Glutamatergic neuron (in vitro differentiated cells): ENCODE measurements around the gene LINC01488. TPM values are rescaled to one million over a fixed set of nuclear protein-coding genes. Genes with fewer than 3 reads are reported as not detected.

Experiments
- DNase-seq: peaks from one replicate; pipeline ENCODE4 v3.0.0; 2022
- H3K27ac Mint-ChIP-seq: one replicate; pipeline ENCODE4 v1.8.0; 2020; ENCODE audit warnings: mild to moderate bottlenecking, mixed read lengths, inconsistent platforms; ENCODE audit not compliant: unreplicated experiment
- H3K27me3 Mint-ChIP-seq: one replicate; pipeline ENCODE4 v1.8.0; 2020; ENCODE audit warnings: mild to moderate bottlenecking, moderate library complexity, mixed read lengths, inconsistent platforms; ENCODE audit not compliant: unreplicated experiment
- H3K36me3 Mint-ChIP-seq: one replicate; pipeline ENCODE4 v1.8.0; 2020; ENCODE audit warnings: mild to moderate bottlenecking, mixed read lengths, inconsistent platforms; ENCODE audit not compliant: unreplicated experiment
- H3K4me1 Mint-ChIP-seq: one replicate; pipeline ENCODE4 v1.8.0; 2020; ENCODE audit warnings: mild to moderate bottlenecking, low read depth, mixed read lengths, inconsistent platforms; ENCODE audit not compliant: unreplicated experiment
- H3K4me3 Mint-ChIP-seq: one replicate; pipeline ENCODE4 v1.8.0; 2020; ENCODE audit warnings: mild to moderate bottlenecking, mixed read lengths, inconsistent platforms; ENCODE audit not compliant: unreplicated experiment
- H3K9me3 Mint-ChIP-seq: one replicate; pipeline ENCODE4 v1.8.0; 2020; ENCODE audit warnings: mild to moderate bottlenecking, moderate library complexity, mixed read lengths, inconsistent platforms; ENCODE audit not compliant: unreplicated experiment
- CTCF ChIP-seq: fragments of 200-600 bp; sonication (generic); IDR thresholded peaks from one replicate; pipeline ENCODE4 v1.5.0; 2021; ENCODE audit not compliant: partially characterized antibody, unreplicated experiment
- total RNA-seq: library from RNA; stranded (reverse); fragmentation: NEBNext Ultra II Directional; extraction: Animal tissue kit (Norgen Biotek cat#: 25700); gene quantifications from one replicate; pipeline ENCODE4 v1.2.1, GENCODE V29; 2021; ENCODE audit not compliant: unreplicated experiment

LINC01488 gene
- total RNA-seq, 1 donor from 2014 or later: not detected

- peaks cover 9% of the 10 kb centered on the region for H3K4me1 Mint-ChIP-seq
- H3K4me3 Mint-ChIP-seq: no peak overlapping the region
- no peak for DNase-seq
- peaks cover 18% of the 10 kb centered on the region for H3K36me3 Mint-ChIP-seq
- peaks cover 2% of the 10 kb centered on the region for H3K9me3 Mint-ChIP-seq
- no peak overlapping the region for H3K27ac Mint-ChIP-seq
- H3K27me3 Mint-ChIP-seq: peaks cover 6% of the 10 kb centered on the region
- TF ChIP-seq CTCF: no peak
These were observed 21.5 kb upstream of the LINC01488 start for GRCh38 chr11:69459848-69460539.

DNA sequence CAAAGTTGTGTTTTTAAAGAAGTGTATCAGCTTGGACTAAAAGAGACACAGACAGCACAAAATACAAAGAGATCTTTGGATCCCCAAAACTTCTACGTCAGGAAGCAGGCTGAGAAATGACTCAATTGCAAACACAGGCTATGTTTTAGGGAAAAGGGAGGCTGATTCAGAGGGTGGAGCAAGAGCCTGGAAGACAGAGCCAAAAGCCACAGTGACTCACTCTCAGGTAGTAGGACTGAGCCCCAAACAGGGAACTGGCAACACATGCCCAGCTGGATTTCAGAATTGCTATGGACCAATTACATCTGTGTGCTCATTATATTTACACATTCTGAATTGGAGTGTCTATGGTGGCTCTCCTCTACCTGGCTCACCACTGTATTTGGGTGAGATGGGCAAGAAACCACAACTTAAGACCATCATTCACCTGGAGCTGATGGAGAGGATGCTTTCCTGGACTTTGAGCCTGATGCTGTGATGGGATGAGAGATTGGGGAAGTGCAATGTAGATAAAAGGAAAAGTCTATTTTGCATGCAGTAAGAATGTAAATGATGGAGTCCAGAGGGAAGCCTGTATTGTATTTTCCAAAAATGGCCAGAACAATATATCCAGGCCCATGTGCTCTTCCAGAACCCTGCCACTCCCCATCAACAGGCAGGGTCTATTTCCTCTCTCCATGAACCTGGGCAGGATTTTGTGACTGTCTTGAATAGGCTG, 20.8 kb upstream of the LINC01488 start:
- H3K27ac Mint-ChIP-seq: no peak overlapping the region
- H3K9me3 Mint-ChIP-seq: no peaks in the 10 kb centered on the region
- no peak overlapping the region for H3K4me3 Mint-ChIP-seq
- TF ChIP-seq CTCF: no peak
- H3K4me1 Mint-ChIP-seq: peaks cover 9% of the 10 kb centered on the region
- H3K36me3 Mint-ChIP-seq: peaks cover 18% of the 10 kb centered on the region
- peaks cover 6% of the 10 kb centered on the region for H3K27me3 Mint-ChIP-seq
- no peak for DNase-seq

DNA sequence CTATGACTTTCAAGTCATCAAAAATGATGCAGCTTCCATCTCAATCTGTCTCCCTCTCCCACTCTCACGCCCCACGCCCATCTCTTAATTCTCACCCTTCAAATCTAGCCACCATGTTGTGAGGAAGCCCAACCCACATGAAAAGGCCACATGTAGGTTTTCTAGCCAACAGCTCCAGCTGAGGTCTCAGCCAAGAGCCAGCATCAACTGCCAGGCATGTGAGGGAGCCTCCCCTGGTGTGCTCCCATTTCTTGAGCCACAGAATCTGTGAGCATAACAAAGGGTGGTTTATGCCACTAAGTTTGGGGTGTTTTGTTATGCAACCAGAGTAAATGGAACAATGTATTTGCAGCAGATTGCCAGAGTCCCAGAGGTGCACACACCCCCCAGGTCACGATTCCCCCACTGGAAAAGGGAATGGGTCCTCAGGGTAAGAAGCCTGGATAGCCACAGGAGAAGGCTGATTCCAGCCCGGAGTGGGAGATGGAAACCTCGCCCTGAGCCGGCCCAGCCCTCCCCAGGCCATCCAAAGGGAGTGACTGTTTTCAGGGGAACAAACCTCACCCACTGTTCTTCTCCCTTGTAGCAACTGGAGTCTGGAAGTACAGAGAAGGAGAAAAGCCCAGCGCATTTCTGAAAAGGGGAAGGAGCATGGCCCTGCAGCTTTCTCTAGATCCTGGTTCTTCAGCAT, 20.0 kb upstream of the LINC01488 start:
- Mint-ChIP-seq H3K27me3 (peaks cover 6% of the 10 kb centered on the region), H3K4me3 (no peak overlapping the region), H3K9me3 (no peaks in the 10 kb centered on the region), H3K27ac (no peak overlapping the region), H3K4me1 (peaks cover 9% of the 10 kb centered on the region), H3K36me3 (peaks cover 17% of the 10 kb centered on the region)
- DNase-seq: no peak
- TF ChIP-seq CTCF: no peak

GRCh38 chr11:69462106-69462951, 19.1 kb upstream of the LINC01488 start:
- peaks cover 7% of the 10 kb centered on the region for H3K36me3 Mint-ChIP-seq
- no peaks in the 10 kb centered on the region for H3K9me3 Mint-ChIP-seq
- peaks cover 11% of the 10 kb centered on the region for H3K27me3 Mint-ChIP-seq
- TF ChIP-seq CTCF: no peak
- DNase-seq: no peak
- peaks cover 9% of the 10 kb centered on the region for H3K4me1 Mint-ChIP-seq
- H3K27ac Mint-ChIP-seq: no peak overlapping the region
- H3K4me3 Mint-ChIP-seq: no peak overlapping the region
